ENCODE measurements around the gene SENP8.

- no peak for TF ChIP-seq CTCF (IDR thresholded peaks at IDR 0.05)
- no peak for TF ChIP-seq POLR2A (IDR thresholded peaks at IDR 0.05)
Observed at GRCh38 chr15:72096796-72097195, 21.4 kb upstream of the SENP8 start.
